Kidney epithelial cell (primary cell): ENCODE measurements around the gene ST3GAL4. TPM values are rescaled to one million over a fixed set of nuclear protein-coding genes. Genes with fewer than 3 reads are reported as not detected.

Experiments
- DNase-seq: peaks from one replicate; pipeline ENCODE4 v3.0.0-alpha.2; 2010; ENCODE audit warnings: low read depth
- H3K27me3 ChIP-seq: 2 replicates; pipeline ENCODE4 v1.6.0; 2011; ENCODE audit warnings: low read length; ENCODE audit not compliant: control insufficient read depth, insufficient read depth
- H3K36me3 ChIP-seq: 2 replicates; pipeline ENCODE4 v1.5.1; 2011; ENCODE audit warnings: low read length; ENCODE audit not compliant: control insufficient read depth, insufficient read depth
- H3K4me3 ChIP-seq: 2 replicates; pipeline ENCODE4 v1.5.1; 2011; ENCODE audit warnings: low read depth, mild to moderate bottlenecking, control low read depth, low read length
- CTCF ChIP-seq: IDR thresholded peaks from 2 replicates; pipeline ENCODE4 v1.5.1; 2011; ENCODE audit warnings: mild to moderate bottlenecking, moderate library complexity, low read length, control low read depth, inconsistent platforms; ENCODE audit not compliant: insufficient read depth, poor library complexity, severe bottlenecking
- total RNA-seq: library from RNA; depleted of rRNA; stranded (reverse); fragments of >200 nt; gene quantifications from 2 replicates; pipeline ENCODE4 v1.2.3, GENCODE V29; 2015

ST3GAL4 gene
- total RNA-seq, 1 donor from 2014 or later = 12.7 TPM

GRCh38 chr11:126452241-126453101 lies 97.0 kb downstream of the ST3GAL4 start:
- Histone ChIP-seq H3K27me3 (peaks cover 16% of the 10 kb centered on the region), H3K4me3 (no peak overlapping the region), H3K36me3 (no peaks in the 10 kb centered on the region)
- no peak for DNase-seq
- TF ChIP-seq CTCF = no peak

- peaks cover 33% of the 10 kb centered on the region for H3K27me3 ChIP-seq
- no peak overlapping the region for H3K4me3 ChIP-seq
- TF ChIP-seq CTCF = no peak
Measured at GRCh38 chr11:126456089-126456488, 100.6 kb downstream of the ST3GAL4 start.

GRCh38 chr11:126456783-126457542 lies 101.5 kb downstream of the ST3GAL4 start:
- Histone ChIP-seq H3K4me3 (no peak overlapping the region), H3K36me3 (no peaks in the 10 kb centered on the region), H3K27me3 (peaks cover 33% of the 10 kb centered on the region)
- DNase-seq = no peak
- no peak for TF ChIP-seq CTCF

More at GRCh38 chr11:126456089-126456488, 100.6 kb downstream of the ST3GAL4 start:
- no peak for DNase-seq
- no peaks in the 10 kb centered on the region for H3K36me3 ChIP-seq

- H3K27me3 ChIP-seq = peaks cover 26% of the 10 kb centered on the region
- TF ChIP-seq CTCF = no peak
- no peak for DNase-seq
- no peak overlapping the region for H3K4me3 ChIP-seq
- H3K36me3 ChIP-seq = no peaks in the 10 kb centered on the region
Measured at GRCh38 chr11:126457817-126458216, 102.3 kb downstream of the ST3GAL4 start.

- Histone ChIP-seq H3K27me3 (peaks cover 22% of the 10 kb centered on the region), H3K4me3 (no peak overlapping the region), H3K36me3 (no peaks in the 10 kb centered on the region)
- DNase-seq = no peak
- TF ChIP-seq CTCF = no peak
Measured at GRCh38 chr11:126459691-126460281, 104.3 kb downstream of the ST3GAL4 start.
